SK-N-SH treated with all-trans-retinoic acid at 6 μM for 48 hours (cell line): ENCODE results near the gene AEBP1.

Experiments
- ARNTL ChIP-seq: fragments of 450-650 bp; formaldehyde crosslinking; IDR thresholded peaks from 2 replicates; pipeline ENCODE4 v1.5.0; 2020; ENCODE audit warnings: low read depth, mild to moderate bottlenecking, moderate library complexity, borderline replicate concordance
- CSDC2 ChIP-seq: fragments of 250-450 bp; sonication (Bioruptor Pico); IDR thresholded peaks from 2 replicates; pipeline ENCODE4 v1.5.0; 2020; ENCODE audit warnings: mild to moderate bottlenecking, moderate library complexity
- CSRNP3 ChIP-seq: fragments of 250-450 bp; sonication (Bioruptor Pico); IDR thresholded peaks from 2 replicates; pipeline ENCODE4 v1.5.1; 2021; ENCODE audit warnings: mild to moderate bottlenecking, moderate library complexity
- ISL1 ChIP-seq: fragments of 250-450 bp; sonication (Bioruptor Pico); IDR thresholded peaks from 2 replicates; pipeline ENCODE4 v2.1.2; 2022; ENCODE audit warnings: mild to moderate bottlenecking, moderate library complexity
- PPARA ChIP-seq: fragments of 250-450 bp; sonication (Bioruptor Pico); IDR thresholded peaks from 2 replicates; pipeline ENCODE4 v1.5.0; 2020; ENCODE audit warnings: mild to moderate bottlenecking, borderline replicate concordance
- TCF4 ChIP-seq: fragments of 250-450 bp; sonication (Bioruptor Pico); IDR thresholded peaks from 2 replicates; pipeline ENCODE4 v1.8.0; 2021; ENCODE audit warnings: mild to moderate bottlenecking, moderate library complexity, borderline replicate concordance
- TOX ChIP-seq: fragments of 250-450 bp; sonication (Bioruptor Pico); IDR thresholded peaks from 2 replicates; pipeline ENCODE4 v1.8.0; 2021; ENCODE audit warnings: mild to moderate bottlenecking, moderate library complexity, borderline replicate concordance
- TSHZ2 ChIP-seq: fragments of 250-450 bp; sonication (Bioruptor Pico); IDR thresholded peaks from 2 replicates; pipeline ENCODE4 v1.5.0; 2020; ENCODE audit warnings: mild to moderate bottlenecking, moderate library complexity
- ZFP3 ChIP-seq: fragments of 250-450 bp; sonication (Bioruptor Pico); IDR thresholded peaks from 2 replicates; pipeline ENCODE4 v1.5.0; 2020; ENCODE audit warnings: mild to moderate bottlenecking, moderate library complexity
- ZFP30 ChIP-seq: fragments of 450-650 bp; formaldehyde crosslinking; IDR thresholded peaks from 2 replicates; pipeline ENCODE4 v1.5.0; 2022; ENCODE audit warnings: mild to moderate bottlenecking, moderate library complexity
- ZNF70 ChIP-seq: fragments of 450-650 bp; formaldehyde crosslinking; IDR thresholded peaks from 2 replicates; pipeline ENCODE4 v1.5.0; 2020; ENCODE audit warnings: mild to moderate bottlenecking, moderate library complexity
- TF ChIP-seq, protein P1 (sequence below): fragments of 250-450 bp; sonication (Bioruptor Pico); IDR thresholded peaks from 2 replicates; pipeline ENCODE4 v1.8.0; 2020; ENCODE audit warnings: mild to moderate bottlenecking, moderate library complexity, borderline replicate concordance

DNA sequence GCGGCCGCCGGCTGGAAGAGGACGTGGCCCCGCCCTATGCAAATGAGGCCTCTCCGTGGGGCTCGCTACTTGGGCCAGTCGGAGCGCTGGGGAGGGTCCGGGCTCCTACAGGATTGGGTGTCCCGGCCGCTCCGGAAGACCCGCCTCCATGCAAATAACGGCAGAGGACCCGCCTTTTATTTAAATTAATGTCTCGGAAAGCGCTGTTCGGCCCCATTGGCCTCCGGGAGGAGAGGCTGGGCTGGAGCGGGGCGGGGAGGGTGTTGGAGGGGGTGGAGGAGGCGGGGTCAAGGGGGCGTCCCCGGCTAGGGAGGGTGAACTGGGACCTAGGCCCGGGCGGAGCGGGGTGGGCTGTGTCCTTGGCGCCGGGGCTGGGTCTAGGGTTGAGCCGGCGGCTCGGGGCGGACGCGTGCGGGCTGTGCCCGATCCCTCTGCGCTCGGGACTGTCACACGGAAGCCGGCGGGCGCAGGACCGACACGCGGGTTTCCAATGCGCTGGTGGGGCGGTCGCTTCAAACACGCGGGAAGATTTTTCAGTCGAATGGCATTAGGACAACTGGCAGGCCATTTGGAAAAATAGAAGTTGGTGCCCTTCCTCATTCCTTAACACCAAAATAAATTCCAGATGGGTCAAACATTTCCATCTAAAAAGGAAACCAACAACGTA is 21.5 kb upstream of the AEBP1 start:
- peak; percentile 51; the same call in 1 of the 2 replicates for TF ChIP-seq ZFP3
- TF ChIP-seq PPARA, result no peak
- no peak for TF ChIP-seq CSDC2 (CRISPR knock-in tag)
- no peak for TF ChIP-seq ZFP30 (CRISPR knock-in tag)
- TF ChIP-seq TOX (CRISPR knock-in tag), result no peak
- TF ChIP-seq, protein P1, sequence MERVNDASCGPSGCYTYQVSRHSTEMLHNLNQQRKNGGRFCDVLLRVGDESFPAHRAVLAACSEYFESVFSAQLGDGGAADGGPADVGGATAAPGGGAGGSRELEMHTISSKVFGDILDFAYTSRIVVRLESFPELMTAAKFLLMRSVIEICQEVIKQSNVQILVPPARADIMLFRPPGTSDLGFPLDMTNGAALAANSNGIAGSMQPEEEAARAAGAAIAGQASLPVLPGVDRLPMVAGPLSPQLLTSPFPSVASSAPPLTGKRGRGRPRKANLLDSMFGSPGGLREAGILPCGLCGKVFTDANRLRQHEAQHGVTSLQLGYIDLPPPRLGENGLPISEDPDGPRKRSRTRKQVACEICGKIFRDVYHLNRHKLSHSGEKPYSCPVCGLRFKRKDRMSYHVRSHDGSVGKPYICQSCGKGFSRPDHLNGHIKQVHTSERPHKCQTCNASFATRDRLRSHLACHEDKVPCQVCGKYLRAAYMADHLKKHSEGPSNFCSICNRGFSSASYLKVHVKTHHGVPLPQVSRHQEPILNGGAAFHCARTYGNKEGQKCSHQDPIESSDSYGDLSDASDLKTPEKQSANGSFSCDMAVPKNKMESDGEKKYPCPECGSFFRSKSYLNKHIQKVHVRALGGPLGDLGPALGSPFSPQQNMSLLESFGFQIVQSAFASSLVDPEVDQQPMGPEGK, result no peak
- TF ChIP-seq ISL1 (CRISPR knock-in tag), result no peak
- 0 out of 2 replicates have a peak, but pooled peaks have one; percentile 7 for TF ChIP-seq ZNF70 (CRISPR knock-in tag)
- TF ChIP-seq TCF4, result no peak; the same call in 1 of the 2 replicates
- no peak for TF ChIP-seq ARNTL
- peak; percentile 62; the same call in 1 of the 2 replicates for TF ChIP-seq TSHZ2
- no peak for TF ChIP-seq CSRNP3 (CRISPR knock-in tag)
